Activated T-helper 1 cell treated with anti-CD3 and anti-CD28 coated beads, Interleukin-2, amount 50 U/mL, for 16 hours (primary cell): ENCODE measurements around the gene PCSK7.
"Not testable (repeated sequence)": the region's sequence is repeated elsewhere in the genome, so short reads cannot be mapped to it uniquely, and the experiment has no call there.

Experiments used
- DNase-seq, 2 donors: peaks; one replicate each; pipeline ENCODE4 v3.0.0-alpha.2; 2020; ENCODE audit warnings: low read depth in 1 of 2, low spot score in 1 of 2

The PCSK7 gene, protein sequence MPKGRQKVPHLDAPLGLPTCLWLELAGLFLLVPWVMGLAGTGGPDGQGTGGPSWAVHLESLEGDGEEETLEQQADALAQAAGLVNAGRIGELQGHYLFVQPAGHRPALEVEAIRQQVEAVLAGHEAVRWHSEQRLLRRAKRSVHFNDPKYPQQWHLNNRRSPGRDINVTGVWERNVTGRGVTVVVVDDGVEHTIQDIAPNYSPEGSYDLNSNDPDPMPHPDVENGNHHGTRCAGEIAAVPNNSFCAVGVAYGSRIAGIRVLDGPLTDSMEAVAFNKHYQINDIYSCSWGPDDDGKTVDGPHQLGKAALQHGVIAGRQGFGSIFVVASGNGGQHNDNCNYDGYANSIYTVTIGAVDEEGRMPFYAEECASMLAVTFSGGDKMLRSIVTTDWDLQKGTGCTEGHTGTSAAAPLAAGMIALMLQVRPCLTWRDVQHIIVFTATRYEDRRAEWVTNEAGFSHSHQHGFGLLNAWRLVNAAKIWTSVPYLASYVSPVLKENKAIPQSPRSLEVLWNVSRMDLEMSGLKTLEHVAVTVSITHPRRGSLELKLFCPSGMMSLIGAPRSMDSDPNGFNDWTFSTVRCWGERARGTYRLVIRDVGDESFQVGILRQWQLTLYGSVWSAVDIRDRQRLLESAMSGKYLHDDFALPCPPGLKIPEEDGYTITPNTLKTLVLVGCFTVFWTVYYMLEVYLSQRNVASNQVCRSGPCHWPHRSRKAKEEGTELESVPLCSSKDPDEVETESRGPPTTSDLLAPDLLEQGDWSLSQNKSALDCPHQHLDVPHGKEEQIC

DNA sequence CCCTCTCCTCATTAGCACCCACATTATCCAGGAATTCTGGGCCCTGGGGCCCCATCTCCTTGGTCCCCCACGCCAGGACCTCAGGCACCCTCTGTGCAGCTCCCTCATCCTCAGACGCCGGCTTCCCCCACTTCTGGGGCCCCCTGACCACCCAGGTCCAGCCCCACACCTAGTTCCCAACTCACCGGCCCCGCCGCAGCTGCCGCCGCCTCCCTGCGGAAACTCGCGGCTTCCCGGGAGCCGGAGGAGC, at the start of gene PCSK7:
Gene PCSK7, minus strand, starts transcription at position 232 of the 250 bp plus-strand sequence. CDS start 2,229 bp downstream, outside the sequence.
- peak in 1 of 2 donors; percentile 25 for DNase-seq

DNA sequence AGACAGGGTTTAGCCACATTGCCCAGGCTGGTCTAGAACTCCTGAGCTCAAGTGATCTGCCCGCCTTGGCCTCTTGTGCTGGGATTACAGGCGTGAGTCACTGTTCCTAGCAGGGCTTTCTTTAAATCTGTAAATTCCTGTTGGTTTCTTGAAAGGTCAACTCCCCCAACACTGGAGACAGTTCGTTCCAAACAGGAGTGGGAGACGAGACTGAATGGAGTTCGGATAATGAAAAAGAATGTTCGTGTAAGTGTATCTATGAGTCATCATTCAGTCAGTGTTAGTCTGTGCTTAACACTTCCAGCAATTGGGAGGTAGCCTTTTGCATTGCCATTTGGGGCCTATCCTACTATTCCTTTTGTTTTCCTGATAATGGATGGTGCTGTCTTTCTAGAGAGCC, 49.3 kb upstream of the PCSK7 start:
- no peak for DNase-seq

DNA sequence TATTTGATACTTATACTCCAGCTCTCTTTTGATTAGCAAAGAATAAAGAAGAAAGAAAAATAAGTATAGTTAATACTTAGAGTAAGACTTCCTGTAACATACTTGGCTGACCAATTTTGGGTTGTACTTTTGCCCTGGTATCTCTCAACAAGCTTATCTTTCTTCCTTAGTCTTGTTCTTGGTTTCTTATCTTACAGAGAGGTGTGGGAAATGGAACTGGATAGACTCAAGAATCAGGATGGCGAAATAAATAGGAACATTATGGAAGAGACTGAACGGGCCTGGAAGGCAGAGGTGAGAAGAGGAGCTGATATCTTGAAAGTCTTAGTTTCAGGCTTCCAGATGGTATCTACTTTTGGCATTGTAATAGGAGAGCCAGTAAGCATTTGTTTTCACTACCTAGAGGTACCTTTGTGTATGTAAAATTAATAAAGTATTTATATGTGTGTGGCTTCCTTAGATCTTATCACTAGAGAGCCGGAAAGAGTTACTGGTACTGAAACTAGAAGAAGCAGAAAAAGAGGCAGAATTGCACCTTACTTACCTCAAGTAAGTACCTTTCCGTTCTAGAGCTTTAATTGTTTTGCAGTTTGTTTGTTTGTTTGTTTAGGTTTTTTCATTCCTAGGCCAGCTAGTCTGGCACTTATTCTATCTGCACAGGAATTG, 48.0 kb upstream of the PCSK7 start:
- no peak for DNase-seq

DNA sequence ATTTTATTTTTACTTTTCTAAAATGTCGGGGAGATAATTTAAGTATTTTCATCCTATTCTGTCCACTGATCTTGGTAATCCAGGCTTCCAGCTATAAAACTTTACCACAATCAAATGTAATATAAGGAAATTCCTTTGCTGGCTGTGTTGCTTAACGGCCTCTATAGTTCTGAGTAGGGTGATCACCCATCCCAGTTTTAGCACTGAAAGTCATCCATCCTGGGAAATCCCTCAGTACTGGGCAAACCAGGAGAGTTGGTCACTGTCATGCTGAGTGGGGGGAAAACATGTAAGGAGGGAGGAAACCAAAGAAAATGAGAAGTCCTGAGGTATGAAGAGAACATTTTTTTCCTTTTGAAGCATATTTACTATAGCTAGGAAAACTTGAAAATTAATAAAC, 46.5 kb upstream of the PCSK7 start:
- DNase-seq: no peak

DNA sequence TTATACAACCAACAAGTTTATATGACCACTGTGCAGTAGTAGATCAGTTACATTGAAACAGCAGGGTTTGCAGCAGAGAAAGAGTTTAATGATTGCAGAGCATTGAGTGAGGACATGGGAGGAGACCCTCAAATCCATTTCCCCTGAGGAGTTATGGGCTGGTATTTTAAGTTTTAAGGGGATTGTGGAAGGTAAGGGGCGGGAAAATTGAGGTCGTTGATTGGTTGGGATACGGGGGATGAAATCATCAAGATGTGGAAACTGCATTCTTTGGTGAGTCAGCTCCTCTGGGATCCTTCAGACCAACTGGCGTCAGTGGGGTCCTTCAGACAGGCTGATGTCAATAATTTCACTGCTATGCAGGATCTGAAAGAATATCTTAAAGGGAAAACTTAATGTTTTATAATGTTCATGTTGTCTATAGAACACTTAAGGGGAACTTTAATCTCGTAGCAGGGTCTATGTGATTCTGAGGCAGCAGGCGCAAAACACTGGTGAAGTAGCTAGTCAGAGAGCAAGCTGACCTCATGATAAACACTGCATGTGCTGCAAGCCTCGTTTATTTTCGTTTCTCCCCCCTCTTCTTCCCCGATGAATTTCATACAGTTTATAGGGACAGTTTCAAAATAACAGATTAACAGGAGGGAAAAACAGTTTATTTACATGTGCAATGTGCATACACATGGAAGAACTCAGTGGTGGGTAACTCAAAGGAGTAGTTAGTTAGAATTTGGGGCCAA, 41.8 kb upstream of the PCSK7 start:
- no peak for DNase-seq

DNA sequence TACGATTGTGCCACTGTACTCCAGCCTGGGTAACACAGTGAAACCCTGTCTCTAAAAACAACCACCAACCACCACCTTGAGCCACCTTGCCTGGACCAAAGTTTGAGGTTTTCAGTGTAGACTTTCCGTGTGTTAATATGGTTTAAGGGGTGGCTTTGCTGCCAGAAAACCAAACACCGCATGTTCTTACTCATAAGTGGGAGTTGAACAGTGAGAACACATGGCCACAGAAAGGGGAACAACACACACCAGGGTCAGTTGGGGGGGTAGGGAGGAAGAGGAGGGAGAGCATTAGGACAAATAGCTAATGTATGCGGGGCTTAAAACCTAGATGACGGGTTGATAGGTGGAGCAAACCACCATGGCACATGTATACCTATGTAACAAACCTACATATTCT, 40.3 kb upstream of the PCSK7 start:
- DNase-seq: not testable (repeated sequence)

DNA sequence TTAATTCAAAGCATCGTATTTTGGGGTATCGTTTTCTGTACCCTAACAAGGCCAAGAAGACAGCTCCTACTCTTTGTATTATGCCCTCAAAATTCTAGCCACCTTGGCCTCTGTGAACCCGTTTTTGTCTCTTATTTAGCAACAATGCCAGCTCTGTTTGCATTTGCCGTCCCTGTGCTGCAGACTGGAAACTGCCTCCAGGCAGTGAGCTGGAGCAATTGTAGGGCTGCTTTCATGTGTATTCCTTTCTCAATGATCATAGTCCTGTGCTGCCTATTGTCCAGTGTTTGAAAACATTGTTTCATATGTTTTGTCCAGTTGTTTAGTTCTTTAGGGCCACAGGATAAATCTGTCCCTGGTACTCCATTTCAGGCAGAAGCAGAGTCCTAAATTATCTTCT, 39.3 kb upstream of the PCSK7 start:
- DNase-seq: no peak

DNA sequence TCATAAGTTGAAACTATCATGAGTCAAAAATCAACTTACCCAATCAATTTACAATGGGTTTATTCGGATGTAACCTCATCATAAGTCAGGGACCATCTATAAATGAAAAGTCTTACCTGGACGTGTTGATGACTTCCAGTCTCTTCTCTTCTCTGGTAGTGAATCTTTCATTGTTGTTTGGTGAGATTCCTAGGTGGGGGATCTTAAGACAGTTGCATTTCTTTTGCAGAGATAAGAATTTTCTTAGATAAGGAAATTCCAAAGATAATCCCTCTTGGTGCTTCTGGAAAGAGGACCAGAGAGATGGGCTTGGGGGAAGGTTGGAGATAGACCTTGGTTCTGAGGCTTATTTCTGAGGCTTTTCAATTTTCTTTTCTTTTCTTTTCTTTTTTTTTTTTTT, 38.0 kb upstream of the PCSK7 start:
- no peak for DNase-seq

DNA sequence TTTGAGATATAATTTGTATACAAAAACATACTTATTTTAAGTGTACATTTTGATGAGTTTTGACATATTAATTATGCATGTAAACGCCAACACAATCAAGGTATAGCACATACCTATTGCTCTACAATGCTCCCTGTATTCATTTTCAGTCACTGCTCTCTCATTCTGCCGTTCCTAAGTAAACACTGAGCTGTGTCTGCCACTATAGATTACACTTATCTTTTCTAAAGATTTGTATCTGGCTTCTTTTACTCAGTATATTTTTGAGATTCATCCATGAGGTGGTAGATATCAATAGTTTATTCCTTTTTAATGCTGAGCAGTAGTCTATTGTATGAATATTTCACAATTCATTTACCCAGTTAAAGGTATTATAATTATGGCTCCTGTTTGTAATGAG, 33.9 kb upstream of the PCSK7 start:
- DNase-seq: no peak

DNA sequence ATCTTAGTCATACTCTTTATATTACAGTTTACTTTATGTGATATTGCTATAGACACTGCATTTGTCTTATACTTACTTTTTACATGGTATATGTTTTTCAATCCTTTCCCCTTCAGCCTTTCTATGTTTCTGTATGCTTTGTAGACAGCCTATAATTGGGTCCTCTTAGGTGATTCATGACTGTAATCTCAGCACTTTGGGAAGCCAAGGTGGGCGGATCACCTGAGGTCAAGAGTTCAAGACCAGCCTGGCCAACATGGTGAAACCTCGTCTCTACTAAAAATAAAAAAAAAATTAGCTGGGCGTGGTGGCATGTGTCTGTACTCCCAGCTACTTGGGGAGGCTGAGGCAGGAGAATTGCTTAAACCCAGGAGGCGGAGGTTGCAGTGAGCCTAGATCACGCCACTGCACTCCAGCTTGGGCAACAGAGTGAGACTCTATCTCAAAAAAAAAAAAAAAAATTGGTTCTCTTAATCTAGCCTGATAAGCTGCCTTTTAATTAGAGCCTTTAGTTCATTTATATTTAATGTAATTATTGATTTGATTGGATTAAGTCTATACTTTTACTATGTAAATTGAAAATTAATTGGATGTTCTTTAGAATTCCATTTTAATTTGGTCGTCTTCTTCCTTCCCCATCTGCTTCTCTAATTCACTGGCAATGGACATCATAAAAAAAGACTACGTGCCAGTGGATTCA, 32.9 kb upstream of the PCSK7 start:
- DNase-seq: not testable (repeated sequence)

DNA sequence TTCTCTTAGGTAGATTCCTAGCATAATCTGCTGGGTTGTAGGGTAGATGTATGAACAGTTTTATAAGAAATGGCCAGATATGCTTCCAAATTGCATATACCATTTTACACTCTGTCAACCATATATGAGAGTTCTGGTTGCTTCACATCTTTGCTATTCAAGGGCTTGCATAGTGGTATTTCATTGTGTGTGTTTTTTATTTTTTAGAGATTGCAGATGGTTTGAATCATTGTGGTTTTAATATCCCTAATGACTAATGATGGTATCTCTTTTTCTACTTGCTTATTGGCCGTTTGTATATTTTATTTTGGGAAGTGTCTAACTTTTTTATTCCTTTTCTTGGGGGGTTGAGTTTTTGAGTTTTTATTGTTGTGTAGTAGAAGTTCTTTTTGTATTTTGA, 27.5 kb upstream of the PCSK7 start:
- no peak for DNase-seq

DNA sequence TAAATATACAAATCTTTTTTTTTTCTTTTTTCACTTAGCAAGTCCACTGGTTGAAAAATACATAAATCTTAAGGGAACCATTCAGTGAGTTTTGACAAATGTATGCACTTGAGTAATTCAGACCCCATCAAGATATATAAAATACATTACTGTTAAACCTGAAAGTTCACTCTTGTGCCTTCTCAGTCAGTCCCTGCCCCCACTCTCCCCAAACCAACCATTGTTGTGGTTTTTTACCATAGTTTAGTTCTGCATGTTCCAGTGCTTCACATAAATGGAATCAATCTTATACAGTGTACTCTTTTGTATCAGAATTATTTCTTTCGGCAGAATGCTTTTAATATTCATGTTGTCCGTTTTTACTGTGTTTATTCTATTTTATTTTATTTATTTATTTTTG, 26.7 kb upstream of the PCSK7 start:
- DNase-seq: no peak

DNA sequence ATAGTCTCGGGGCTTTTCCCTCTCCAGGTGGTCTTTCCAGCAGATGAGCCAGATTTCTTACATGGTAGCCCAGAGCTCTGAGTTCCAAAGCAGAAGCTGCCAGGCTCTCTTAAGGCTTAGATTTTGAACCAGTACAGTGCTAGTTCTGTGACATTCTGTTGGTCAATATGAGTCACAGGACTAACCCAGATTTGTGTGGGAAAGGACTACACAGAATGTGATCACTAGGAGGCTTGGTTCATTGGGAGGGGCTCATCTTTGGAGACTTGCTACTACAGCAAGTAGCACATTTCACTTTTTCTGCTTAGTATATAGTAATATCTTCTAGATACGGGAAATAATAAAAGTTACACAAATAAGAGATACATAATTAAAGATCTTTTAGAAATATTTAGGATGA, 24.7 kb upstream of the PCSK7 start:
- DNase-seq: no peak

DNA sequence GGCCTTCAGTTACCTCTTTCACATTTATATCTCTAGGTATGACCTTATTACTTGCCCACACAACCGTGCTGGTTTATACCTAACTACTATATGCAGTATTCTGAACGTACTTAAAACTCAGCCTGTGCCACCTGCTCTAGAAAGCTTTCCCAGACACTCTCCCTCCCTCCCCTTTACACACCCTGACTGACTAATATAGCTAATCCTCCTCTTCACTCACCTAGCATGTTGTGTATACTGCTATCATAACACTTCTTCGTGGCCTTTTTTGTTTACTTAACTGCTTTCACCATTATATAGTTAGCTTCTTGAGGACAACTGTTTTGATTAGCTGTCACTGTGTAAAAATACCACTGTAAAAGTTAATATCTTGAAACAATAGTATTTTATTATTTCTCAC, 24.1 kb upstream of the PCSK7 start:
- no peak for DNase-seq

DNA sequence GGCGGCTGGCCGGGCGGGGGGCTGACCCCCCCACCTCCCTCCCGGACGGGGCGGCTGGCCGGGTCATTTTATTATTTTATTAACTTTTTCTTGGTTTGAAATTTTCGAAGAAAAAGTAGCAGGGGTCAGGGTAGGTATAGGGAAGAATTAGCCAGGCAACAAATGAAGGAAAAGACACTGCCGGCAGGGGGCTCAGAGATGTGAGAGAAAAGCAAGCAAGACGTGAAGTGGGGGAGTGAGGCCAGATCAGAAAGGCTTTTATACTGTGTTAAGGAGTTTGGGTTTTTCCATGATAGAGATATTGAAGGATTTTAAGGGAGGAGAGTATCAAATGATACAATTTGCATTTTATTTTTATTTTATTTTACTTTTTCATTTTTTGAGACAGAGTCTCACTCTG, 19.6 kb upstream of the PCSK7 start:
- DNase-seq: no peak

DNA sequence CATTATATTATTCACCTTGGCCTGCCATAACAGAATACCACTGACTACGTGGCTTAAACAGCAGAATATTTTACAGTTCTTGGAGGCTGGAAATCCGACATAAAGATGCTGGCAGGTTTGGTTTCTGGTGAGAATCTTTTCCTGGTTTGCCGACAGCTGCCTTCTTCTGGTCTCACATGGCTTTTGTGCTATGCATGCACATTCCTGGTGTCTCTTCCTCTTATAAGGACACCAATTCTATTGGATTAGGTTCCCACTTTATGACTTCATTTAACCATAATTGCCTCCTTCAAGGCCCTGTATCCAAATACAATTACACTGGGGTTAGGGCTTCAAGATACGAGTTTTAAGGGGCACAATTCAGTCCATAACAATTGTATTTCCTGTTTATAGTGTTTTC, 17.7 kb upstream of the PCSK7 start:
- DNase-seq: no peak

DNA sequence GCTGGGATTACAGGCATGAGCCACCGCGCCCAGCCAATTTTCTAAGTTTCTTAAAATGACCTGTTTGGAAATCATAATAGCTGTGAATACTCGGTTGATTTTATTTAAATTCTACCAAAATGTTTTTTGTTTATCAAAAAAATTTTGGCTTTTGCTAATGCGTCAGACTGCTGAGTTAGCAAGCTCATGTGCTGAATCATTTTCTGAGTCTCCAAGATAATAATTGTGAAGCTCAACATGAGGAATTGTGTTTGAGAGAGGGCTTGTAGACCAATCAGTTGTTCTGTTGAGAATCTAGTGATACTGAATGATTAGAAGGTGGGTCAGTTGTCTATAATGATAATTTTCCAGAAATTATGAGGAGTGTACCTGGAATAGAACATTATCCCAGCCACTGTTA, 16.5 kb upstream of the PCSK7 start:
- DNase-seq: no peak

DNA sequence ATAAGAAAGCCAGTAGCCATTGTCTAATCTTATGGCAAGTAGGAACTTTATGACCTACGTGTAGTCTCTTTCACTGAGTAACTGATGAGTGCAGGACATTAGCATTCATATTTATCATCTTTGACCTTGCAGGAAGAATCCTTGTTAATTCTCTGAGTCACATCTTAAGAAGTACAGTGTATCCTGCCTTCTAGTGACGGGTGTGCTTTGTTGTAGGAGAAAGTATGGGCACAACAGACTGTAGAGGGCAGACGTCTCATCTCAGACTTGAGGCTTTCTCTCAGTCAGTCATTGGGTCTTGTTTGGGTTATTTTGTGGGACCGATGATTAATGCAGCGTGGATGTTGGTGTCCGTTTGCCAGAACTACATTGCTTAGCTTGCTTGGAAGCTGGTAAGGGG, 7.4 kb upstream of the PCSK7 start:
- no peak for DNase-seq

DNA sequence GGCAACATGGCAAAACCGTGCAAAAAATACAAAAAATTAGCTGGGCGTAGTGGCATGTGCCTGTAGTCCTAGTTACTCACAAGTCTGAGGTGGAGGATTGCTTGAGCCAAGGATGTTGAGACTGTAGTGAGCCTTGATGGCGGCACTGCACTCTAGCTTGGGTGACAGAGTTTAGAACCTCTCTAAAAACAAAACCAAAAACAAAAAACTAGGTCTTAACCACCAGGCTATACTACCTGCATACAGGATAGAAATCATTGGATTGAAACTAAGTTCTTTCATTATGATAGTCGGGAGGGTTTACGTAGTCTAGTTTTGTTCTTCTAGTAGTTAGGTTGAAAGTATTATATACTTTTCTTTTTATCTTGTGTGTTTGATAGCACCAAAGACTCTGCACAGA, 6.3 kb upstream of the PCSK7 start:
- DNase-seq: no peak

DNA sequence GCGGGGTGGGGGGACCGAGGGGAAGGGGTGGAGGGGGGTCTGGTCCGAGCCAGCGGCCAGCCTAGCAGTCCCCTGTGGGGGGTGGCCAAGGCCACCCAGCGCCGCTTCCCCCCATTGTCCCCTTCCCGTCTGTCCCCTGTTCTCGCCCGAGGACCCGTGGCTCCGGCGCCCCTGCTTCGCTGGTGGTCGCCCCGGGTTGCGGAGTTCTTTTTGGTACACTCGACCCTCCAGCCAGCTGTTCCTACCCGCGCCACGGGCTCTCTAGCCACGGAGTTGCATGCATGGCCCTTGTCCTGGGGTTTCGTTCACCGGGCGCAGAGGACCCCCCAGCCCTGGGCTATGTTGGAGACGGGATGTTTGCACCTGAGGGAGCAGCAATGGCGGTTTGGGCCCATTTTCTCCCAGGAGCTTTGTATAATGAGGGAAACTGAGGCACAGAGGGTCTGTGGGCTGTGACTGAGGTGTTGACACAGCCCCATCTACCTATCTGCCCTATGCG, 1.1 kb upstream of the PCSK7 start:
- DNase-seq: no peak
